Cardiac muscle cell (in vitro differentiated cells and primary cell): ENCODE results near the gene GLB1L. TPM values are rescaled to one million over a fixed set of nuclear protein-coding genes. Genes with fewer than 3 reads are reported as not detected.

Experiments used
- DNase-seq, 2 donors: peaks; one replicate each; pipeline versions ENCODE4 v3.0.0 to v3.0.0-alpha.2; 2010 to 2017; ENCODE audit warnings: low read depth in 1 of 2, low spot score in 1 of 2
- H3K27ac ChIP-seq: fragments of 200-600 bp; sonication (generic); 2 replicates; pipeline ENCODE4 v1.5.1; 2016
- H3K27me3 ChIP-seq: fragments of 200-600 bp; sonication (generic); 2 replicates; pipeline ENCODE4 v1.6.0; 2016; ENCODE audit warnings: control low read depth
- H3K36me3 ChIP-seq: fragments of 200-600 bp; sonication (generic); 2 replicates; pipeline ENCODE4 v1.5.1; 2016; ENCODE audit warnings: control low read depth
- H3K4me1 ChIP-seq: fragments of 200-600 bp; sonication (generic); 2 replicates; pipeline ENCODE4 v1.8.1; 2017; ENCODE audit warnings: low read depth, mild to moderate bottlenecking, mixed run types
- H3K4me3 ChIP-seq: fragments of 200-600 bp; sonication (generic); 2 replicates; pipeline ENCODE4 v1.5.1; 2016; ENCODE audit warnings: mild to moderate bottlenecking
- H3K9me3 ChIP-seq: fragments of 200-600 bp; sonication (generic); 2 replicates; pipeline ENCODE4 v1.5.1; 2017; ENCODE audit warnings: low read depth, mild to moderate bottlenecking, control low read depth
- CTCF ChIP-seq: IDR thresholded peaks from 2 replicates; pipeline ENCODE4 v1.5.1; 2012; ENCODE audit warnings: low read depth, mild to moderate bottlenecking, low read length
- polyA plus RNA-seq: library from polyadenylated mRNA; unstranded; fragments of >200 nt; fragmentation: Nextera tagmentation; extraction: Ambion mirVana; gene quantifications from 2 replicates; pipeline ENCODE4 v1.2.1, GENCODE V29; 2016
- total RNA-seq: library from RNA; depleted of rRNA; stranded (reverse); fragments of >200 nt; gene quantifications from 2 replicates; pipeline ENCODE4 v1.2.3, GENCODE V29; 2016

Gene GLB1L
- total and polyA plus RNA-seq, 2 experiments from 2014 or later, result 3.3 to 10.4 TPM

- Histone ChIP-seq H3K27ac (no peak overlapping the region), H3K9me3 (no peaks in the 10 kb centered on the region), H3K4me3 (no peak overlapping the region), H3K27me3 (no peaks in the 10 kb centered on the region), H3K4me1 (peaks cover 12% of the 10 kb centered on the region), H3K36me3 (peaks cover 13% of the 10 kb centered on the region)
- DNase-seq, result no peak
- no peak for TF ChIP-seq CTCF
These were observed 29.2 kb downstream of the GLB1L start for GRCh38 chr2:219215871-219216534.

- no peak for TF ChIP-seq CTCF
- peaks cover 3% of the 10 kb centered on the region for H3K36me3 ChIP-seq
These were observed 30.5 kb downstream of the GLB1L start for GRCh38 chr2:219214786-219215185.

GRCh38 chr2:219214141-219214540 is 31.1 kb downstream of the GLB1L start:
- peaks cover 9% of the 10 kb centered on the region for H3K4me1 ChIP-seq
- TF ChIP-seq CTCF, result no peak
- H3K27me3 ChIP-seq, result no peaks in the 10 kb centered on the region
- no peak overlapping the region for H3K4me3 ChIP-seq
- no peak for DNase-seq
- H3K9me3 ChIP-seq, result no peaks in the 10 kb centered on the region
- H3K36me3 ChIP-seq, result no peaks in the 10 kb centered on the region
- no peak overlapping the region for H3K27ac ChIP-seq

More at GRCh38 chr2:219214786-219215185, 30.5 kb downstream of the GLB1L start:
- no peak overlapping the region for H3K27ac ChIP-seq
- no peak for DNase-seq
- H3K27me3 ChIP-seq, result no peaks in the 10 kb centered on the region
- H3K4me1 ChIP-seq, result peaks cover 12% of the 10 kb centered on the region
- no peaks in the 10 kb centered on the region for H3K9me3 ChIP-seq
- no peak overlapping the region for H3K4me3 ChIP-seq

GRCh38 chr2:219213486-219214071 is 31.7 kb downstream of the GLB1L start:
- H3K27me3 ChIP-seq, result no peaks in the 10 kb centered on the region
- H3K4me1 ChIP-seq, result peaks cover 6% of the 10 kb centered on the region
- peaks cover 4% of the 10 kb centered on the region for H3K36me3 ChIP-seq
- no peak for DNase-seq
- no peak overlapping the region for H3K27ac ChIP-seq
- no peaks in the 10 kb centered on the region for H3K9me3 ChIP-seq
- no peak for TF ChIP-seq CTCF
- no peak overlapping the region for H3K4me3 ChIP-seq

GRCh38 chr2:219213026-219213415 is 32.2 kb downstream of the GLB1L start:
- TF ChIP-seq CTCF, result no peak
- Histone ChIP-seq H3K27me3 (no peaks in the 10 kb centered on the region), H3K4me1 (peaks cover 6% of the 10 kb centered on the region), H3K4me3 (no peak overlapping the region), H3K9me3 (no peaks in the 10 kb centered on the region), H3K27ac (no peak overlapping the region), H3K36me3 (peaks cover 8% of the 10 kb centered on the region)
- no peak for DNase-seq
